ENCODE data around the gene FCHO1.

DNA sequence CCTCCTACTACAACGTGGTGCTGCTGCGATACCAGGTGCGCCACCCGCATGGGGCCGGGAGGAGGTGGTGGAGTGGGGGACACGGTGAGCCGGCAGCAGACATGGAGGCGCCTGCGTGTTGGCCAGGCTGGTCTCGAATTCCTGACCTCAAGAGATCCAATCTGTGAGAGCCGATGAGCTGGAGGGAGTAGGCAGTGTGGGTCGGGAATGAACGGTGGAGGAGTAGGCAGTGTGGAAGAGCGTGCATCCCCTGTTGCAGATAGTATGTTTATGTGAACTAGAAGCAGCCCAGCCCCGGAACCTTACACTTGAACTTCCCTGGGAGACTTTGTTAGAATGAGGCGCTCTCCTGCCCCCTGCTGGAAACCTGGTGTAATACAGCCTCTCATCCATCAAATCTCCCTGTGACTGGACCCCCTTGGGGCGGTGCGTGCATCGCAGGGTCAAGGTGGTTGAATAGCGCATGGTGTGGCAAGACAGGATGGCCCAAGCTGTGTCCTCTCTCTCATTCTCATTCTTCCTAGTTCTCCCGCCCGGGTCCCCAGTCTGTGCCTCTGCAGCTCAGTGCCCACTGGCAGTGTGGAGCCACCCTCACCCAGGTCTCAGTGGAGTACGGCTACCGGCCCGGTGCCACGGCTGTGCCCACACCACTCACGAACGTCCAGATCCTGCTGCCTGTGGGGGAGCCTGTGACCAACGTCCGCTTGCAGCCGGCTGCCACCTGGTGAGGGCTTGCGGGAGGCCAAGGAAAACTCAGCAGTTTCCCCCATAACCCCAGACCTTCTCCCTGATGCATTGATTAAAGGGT, 33.1 kb downstream of the FCHO1 start:
- TF ChIP-seq, protein P1, sequence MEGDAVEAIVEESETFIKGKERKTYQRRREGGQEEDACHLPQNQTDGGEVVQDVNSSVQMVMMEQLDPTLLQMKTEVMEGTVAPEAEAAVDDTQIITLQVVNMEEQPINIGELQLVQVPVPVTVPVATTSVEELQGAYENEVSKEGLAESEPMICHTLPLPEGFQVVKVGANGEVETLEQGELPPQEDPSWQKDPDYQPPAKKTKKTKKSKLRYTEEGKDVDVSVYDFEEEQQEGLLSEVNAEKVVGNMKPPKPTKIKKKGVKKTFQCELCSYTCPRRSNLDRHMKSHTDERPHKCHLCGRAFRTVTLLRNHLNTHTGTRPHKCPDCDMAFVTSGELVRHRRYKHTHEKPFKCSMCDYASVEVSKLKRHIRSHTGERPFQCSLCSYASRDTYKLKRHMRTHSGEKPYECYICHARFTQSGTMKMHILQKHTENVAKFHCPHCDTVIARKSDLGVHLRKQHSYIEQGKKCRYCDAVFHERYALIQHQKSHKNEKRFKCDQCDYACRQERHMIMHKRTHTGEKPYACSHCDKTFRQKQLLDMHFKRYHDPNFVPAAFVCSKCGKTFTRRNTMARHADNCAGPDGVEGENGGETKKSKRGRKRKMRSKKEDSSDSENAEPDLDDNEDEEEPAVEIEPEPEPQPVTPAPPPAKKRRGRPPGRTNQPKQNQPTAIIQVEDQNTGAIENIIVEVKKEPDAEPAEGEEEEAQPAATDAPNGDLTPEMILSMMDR (IDR thresholded peaks at IDR 0.05): peak; percentile 64 to 83 (median 78)
- no peak for TF ChIP-seq POLR2A (IDR thresholded peaks at IDR 0.05)

Data from esophagus squamous epithelium (tissue), 4 donors.